GM06990 (cell line): ENCODE measurements around the gene IRF4.

ENCODE experiments used
- DNase-seq: peaks from one replicate; pipeline ENCODE4 v3.0.0-alpha.2; 2011; ENCODE audit not compliant: insufficient read length; ENCODE audit errors: extremely low read depth
- H3K27me3 ChIP-seq: replicated peaks from 2 replicates; pipeline ENCODE4 v1.6.0; 2011; ENCODE audit warnings: low read length; ENCODE audit not compliant: control insufficient read depth, insufficient read depth
- H3K36me3 ChIP-seq: 2 replicates; pipeline ENCODE4 v1.5.1; 2011; ENCODE audit warnings: low read length; ENCODE audit not compliant: control insufficient read depth, insufficient read depth
- H3K4me3 ChIP-seq: replicated peaks from 2 replicates; pipeline ENCODE4 v1.5.1; 2011; ENCODE audit warnings: low read depth, mild to moderate bottlenecking, control low read depth, low read length
- TF ChIP-seq, protein P1 (sequence below): IDR thresholded peaks from 2 replicates; pipeline ENCODE4 v1.5.1; 2011; ENCODE audit warnings: low read length, control low read depth, mild to moderate bottlenecking, inconsistent platforms; ENCODE audit not compliant: insufficient read depth, poor library complexity, severe bottlenecking

Gene IRF4

DNA sequence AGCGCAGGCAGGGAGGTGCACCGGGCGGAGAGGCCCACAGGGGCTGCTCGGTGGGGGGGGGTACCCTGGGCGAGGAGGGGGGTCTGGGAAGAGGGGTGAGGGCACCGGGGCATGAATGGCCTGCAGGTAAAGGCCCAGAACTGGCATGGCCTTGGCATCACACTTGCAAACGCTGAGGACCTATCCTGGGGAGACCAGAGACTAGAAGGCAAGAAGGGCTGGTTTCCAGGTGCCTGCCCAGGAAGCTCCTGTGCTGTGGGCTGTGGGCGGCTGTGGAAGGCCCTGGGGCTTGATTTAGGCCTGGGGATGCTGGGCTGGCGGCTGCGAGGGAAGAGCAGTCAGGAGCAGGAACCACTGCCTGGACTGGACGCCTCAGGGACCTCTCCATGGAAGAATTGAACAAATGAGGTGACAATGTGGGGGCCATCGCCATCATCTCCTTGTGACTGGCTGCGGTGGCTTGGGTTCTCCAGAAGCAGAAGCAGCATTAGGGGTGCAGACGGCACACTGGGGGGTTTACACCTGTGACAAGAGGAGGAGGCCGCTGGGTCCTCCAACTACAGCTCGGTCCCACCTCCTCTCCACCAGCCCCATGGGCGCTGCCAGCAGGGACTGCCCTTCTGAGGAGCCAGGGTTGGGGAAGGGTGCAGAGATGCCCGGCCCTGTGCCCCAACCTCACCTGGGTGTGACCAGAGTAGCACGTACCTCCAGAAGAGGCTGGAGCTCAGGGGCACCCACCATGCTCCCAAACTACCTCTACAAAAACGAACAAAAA is 32.1 kb upstream of the IRF4 start:
- DNase-seq = no peak
- H3K36me3 ChIP-seq = no peaks in the 10 kb centered on the region
- TF ChIP-seq, protein P1, sequence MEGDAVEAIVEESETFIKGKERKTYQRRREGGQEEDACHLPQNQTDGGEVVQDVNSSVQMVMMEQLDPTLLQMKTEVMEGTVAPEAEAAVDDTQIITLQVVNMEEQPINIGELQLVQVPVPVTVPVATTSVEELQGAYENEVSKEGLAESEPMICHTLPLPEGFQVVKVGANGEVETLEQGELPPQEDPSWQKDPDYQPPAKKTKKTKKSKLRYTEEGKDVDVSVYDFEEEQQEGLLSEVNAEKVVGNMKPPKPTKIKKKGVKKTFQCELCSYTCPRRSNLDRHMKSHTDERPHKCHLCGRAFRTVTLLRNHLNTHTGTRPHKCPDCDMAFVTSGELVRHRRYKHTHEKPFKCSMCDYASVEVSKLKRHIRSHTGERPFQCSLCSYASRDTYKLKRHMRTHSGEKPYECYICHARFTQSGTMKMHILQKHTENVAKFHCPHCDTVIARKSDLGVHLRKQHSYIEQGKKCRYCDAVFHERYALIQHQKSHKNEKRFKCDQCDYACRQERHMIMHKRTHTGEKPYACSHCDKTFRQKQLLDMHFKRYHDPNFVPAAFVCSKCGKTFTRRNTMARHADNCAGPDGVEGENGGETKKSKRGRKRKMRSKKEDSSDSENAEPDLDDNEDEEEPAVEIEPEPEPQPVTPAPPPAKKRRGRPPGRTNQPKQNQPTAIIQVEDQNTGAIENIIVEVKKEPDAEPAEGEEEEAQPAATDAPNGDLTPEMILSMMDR = no peak
- H3K27me3 ChIP-seq = no peaks in the 10 kb centered on the region
- no peak overlapping the region for H3K4me3 ChIP-seq

DNA sequence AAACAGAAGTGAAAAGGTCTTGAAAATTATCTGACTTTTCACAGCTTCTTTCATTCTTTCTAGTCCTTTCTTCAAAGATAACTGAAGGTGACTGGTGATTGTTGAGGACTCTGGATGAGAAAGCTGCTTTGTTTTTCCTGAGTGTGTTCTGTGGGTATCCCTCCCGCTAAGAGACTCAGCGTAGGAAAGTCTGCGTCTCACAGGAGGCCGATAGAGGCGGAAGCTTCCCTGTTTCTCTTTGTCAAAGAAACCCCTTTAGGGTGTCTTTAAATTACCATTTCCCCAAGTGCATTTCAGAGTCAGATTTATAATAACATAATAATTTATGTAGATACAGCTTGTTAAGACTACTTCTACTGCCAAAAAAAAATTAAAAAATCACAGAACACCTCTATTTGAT is 31.2 kb upstream of the IRF4 start:
- no peak for DNase-seq
- Histone ChIP-seq H3K4me3 (no peak overlapping the region), H3K36me3 (no peaks in the 10 kb centered on the region), H3K27me3 (no peaks in the 10 kb centered on the region)
- TF ChIP-seq, protein P1 = no peak

DNA sequence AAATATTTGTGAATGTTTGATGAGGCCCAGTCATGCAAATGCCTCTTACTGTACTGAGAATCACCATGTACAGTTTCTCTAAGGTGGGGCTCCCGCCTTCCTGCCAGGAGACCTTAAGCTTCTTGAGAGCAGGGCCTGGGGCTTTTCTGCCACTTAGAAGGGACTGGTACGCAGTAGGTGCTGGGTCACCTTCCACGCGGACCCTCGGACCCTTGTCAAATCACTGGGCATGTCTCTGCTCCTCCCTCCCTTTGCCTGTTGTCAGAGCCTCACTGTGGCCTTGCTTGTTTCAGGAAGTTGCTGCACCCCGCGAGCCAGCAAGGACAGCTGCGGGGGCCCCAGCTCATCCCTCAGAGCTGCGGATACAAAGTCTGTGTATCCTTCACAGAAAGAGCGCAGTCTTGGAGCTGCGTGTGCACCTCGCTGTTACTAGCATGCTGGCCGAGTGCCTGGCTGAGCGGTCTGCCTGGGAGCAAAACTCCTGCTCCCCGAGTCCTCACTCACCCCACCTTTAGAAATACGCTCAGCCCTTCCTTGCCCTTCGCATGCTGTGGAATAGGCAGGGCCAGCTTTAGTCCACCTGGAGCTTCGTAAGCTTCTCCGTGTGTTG is 30.7 kb upstream of the IRF4 start:
- Histone ChIP-seq H3K4me3 (no peak overlapping the region), H3K36me3 (no peaks in the 10 kb centered on the region), H3K27me3 (no peaks in the 10 kb centered on the region)
- no peak for DNase-seq
- TF ChIP-seq, protein P1 = no peak

DNA sequence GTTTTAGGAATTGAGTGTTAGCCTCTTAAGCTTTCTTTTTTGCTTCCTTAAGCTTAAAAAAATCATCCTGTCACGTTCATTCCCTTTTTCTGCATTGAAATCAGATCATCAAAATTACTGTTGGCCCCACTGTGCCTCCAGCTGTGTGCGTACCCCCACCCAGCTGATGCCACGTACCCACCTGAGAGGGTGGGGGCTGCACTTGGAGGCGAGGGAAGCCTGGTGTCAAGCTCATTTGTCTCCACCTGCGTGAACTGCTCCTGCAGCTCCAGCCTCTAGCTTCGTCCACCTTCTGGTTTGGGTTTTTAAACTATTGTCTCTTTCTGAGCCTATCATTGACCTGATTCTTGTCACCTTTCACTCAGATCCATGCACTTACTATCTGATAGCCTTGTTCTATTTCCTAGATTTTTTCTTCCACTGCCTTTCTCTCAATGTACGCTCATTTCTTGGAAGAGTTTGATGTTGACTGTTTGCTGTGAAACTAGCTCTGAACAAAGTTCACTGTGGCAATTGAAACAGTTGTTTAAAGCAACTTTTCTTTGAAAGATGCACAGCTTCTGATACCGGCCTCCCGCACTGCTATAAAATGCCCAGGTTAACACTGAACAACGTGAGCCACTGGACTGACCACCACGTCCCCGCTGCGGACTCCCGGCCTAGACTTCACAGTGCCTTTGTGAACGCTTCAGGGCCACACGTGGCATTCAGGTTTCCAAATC is 30.0 kb upstream of the IRF4 start:
- no peak for DNase-seq
- no peaks in the 10 kb centered on the region for H3K27me3 ChIP-seq
- H3K36me3 ChIP-seq = no peaks in the 10 kb centered on the region
- no peak overlapping the region for H3K4me3 ChIP-seq
- TF ChIP-seq, protein P1 = no peak

DNA sequence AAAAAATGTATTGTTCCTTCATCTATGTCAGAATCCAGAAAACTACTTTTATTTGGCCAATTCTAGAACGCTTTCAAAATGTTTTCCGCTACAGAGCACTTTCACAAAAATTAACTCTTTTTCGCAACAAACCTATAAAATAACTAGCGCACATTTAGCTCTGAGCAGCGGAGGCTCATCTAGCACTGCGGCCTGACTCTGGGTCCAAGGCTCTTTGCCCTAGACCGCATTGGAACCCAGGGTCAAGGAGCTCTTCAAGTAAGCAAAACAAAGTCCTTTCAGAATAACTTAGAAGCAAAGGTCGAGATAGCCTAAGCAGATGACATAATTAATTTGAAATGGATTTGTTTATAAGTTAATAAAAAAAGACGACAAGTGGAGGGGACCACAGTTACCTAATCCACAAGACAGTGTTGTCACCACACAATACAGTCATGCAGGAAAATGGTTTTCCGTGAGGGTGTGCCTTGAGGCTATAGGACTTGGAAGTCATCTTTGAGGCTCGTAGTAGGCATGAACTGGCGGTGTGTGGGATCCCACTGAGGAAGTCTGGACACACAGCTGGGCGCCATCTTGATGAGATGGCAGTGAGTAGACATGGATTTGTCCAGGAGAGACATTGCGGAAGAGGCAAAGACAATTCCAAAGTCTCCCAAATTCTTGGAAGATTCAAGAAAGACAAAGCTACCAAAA is 29.2 kb upstream of the IRF4 start:
- TF ChIP-seq, protein P1 = no peak
- no peak for DNase-seq
- Histone ChIP-seq H3K4me3 (no peak overlapping the region), H3K36me3 (no peaks in the 10 kb centered on the region), H3K27me3 (no peaks in the 10 kb centered on the region)
